Stimulated activated naive CD8-positive, alpha-beta T cell treated with anti-CD3 and anti-CD28 coated beads, Interleukin-15, amount 100 ng/mL, for 72 hours (primary cell): ENCODE results near the gene ACACA.

Source experiments
- ATAC-seq: fragments of 150-1000 bp; cut with Tn5 transposase; 2 replicates; pipeline ENCODE4 v1.10.0; 2021; ENCODE audit warnings: mild to moderate bottlenecking, moderate library complexity
- DNase-seq, 2 donors: peaks; one replicate each; pipeline ENCODE4 v3.0.0; 2021 to 2022
- H3K27ac Mint-ChIP-seq, 2 donors: one replicate each; pipeline ENCODE4 v1.8.0; 2022; ENCODE audit warnings: mild to moderate bottlenecking in 2 of 2, mixed read lengths in 2 of 2, moderate library complexity in 2 of 2
- H3K27me3 Mint-ChIP-seq: one replicate; pipeline ENCODE4 v1.8.0; 2022; ENCODE audit warnings: mixed read lengths
- H3K4me1 Mint-ChIP-seq: one replicate; pipeline ENCODE4 v1.8.0; 2022; ENCODE audit warnings: mild to moderate bottlenecking, mixed read lengths
- H3K4me3 Mint-ChIP-seq, 2 donors: one replicate each; pipeline ENCODE4 v1.8.0; 2022; ENCODE audit warnings: mild to moderate bottlenecking in 2 of 2, mixed read lengths in 2 of 2, moderate library complexity in 1 of 2
- H3K9me3 Mint-ChIP-seq, 2 donors: one replicate each; pipeline ENCODE4 v1.8.0; 2022; ENCODE audit warnings: mixed read lengths in 2 of 2

Gene ACACA

GRCh38 chr17:37137070-37137610 is 269.5 kb downstream of the ACACA start:
- ATAC-seq (no peak), DNase-seq (no peak)
- Mint-ChIP-seq H3K27ac (no peak overlapping the region), H3K27me3 (no peaks in the 10 kb centered on the region), H3K9me3 (no peaks in the 10 kb centered on the region), H3K4me1 (no peaks in the 10 kb centered on the region), H3K4me3 (no peak overlapping the region)

GRCh38 chr17:37135576-37135975 is 271.1 kb downstream of the ACACA start:
- ATAC-seq (no peak), DNase-seq (no peak)
- no peak overlapping the region for H3K4me3 Mint-ChIP-seq
- H3K27ac Mint-ChIP-seq, result no peak overlapping the region
- no peaks in the 10 kb centered on the region for H3K4me1 Mint-ChIP-seq
- no peaks in the 10 kb centered on the region for H3K9me3 Mint-ChIP-seq
- no peaks in the 10 kb centered on the region for H3K27me3 Mint-ChIP-seq

- Mint-ChIP-seq H3K27me3 (no peaks in the 10 kb centered on the region), H3K4me3 (no peak overlapping the region), H3K27ac (no peak overlapping the region), H3K4me1 (no peaks in the 10 kb centered on the region), H3K9me3 (no peaks in the 10 kb centered on the region)
- ATAC-seq (no peak), DNase-seq (no peak)
Measured at GRCh38 chr17:37134050-37134449, 272.6 kb downstream of the ACACA start.

- H3K9me3 Mint-ChIP-seq, result no peaks in the 10 kb centered on the region
- no peak for DNase-seq
- no peak overlapping the region for H3K27ac Mint-ChIP-seq
- H3K4me1 Mint-ChIP-seq, result no peaks in the 10 kb centered on the region
- ATAC-seq, result no peak
- no peak overlapping the region for H3K4me3 Mint-ChIP-seq
- H3K27me3 Mint-ChIP-seq, result no peaks in the 10 kb centered on the region
Measured at GRCh38 chr17:37133136-37133535, 273.5 kb downstream of the ACACA start.

GRCh38 chr17:37131669-37132611 is 274.7 kb downstream of the ACACA start:
- no peak for DNase-seq
- Mint-ChIP-seq H3K4me3 (no peak overlapping the region), H3K27me3 (no peaks in the 10 kb centered on the region), H3K4me1 (no peaks in the 10 kb centered on the region), H3K27ac (no peak overlapping the region), H3K9me3 (no peaks in the 10 kb centered on the region)
- ATAC-seq, result no peak

GRCh38 chr17:37130984-37131446 is 275.6 kb downstream of the ACACA start:
- H3K9me3 Mint-ChIP-seq, result no peaks in the 10 kb centered on the region
- no peaks in the 10 kb centered on the region for H3K27me3 Mint-ChIP-seq
- no peak overlapping the region for H3K4me3 Mint-ChIP-seq
- no peak overlapping the region for H3K27ac Mint-ChIP-seq
- no peak for ATAC-seq
- no peaks in the 10 kb centered on the region for H3K4me1 Mint-ChIP-seq
- no peak for DNase-seq

GRCh38 chr17:37124821-37125173 is 281.8 kb downstream of the ACACA start:
- Mint-ChIP-seq H3K4me3 (no peak overlapping the region), H3K27me3 (no peaks in the 10 kb centered on the region), H3K4me1 (no peaks in the 10 kb centered on the region), H3K9me3 (no peaks in the 10 kb centered on the region), H3K27ac (peak overlapping the region in 1 of 2 donors; percentile 55)
- no peak for DNase-seq
- ATAC-seq, result no peak

GRCh38 chr17:37123941-37124820 is 282.5 kb downstream of the ACACA start:
- no peaks in the 10 kb centered on the region for H3K4me1 Mint-ChIP-seq
- no peak overlapping the region for H3K4me3 Mint-ChIP-seq
- no peak for DNase-seq
- no peaks in the 10 kb centered on the region for H3K27me3 Mint-ChIP-seq
- no peaks in the 10 kb centered on the region for H3K9me3 Mint-ChIP-seq
- peak overlapping the region in 1 of 2 donors; percentile 55 for H3K27ac Mint-ChIP-seq
- ATAC-seq, result no peak

- H3K4me3 Mint-ChIP-seq, result no peak overlapping the region
Measured at GRCh38 chr17:37123386-37123785, 283.2 kb downstream of the ACACA start.

GRCh38 chr17:37121616-37122015 is 285.0 kb downstream of the ACACA start:
- Mint-ChIP-seq H3K9me3 (no peaks in the 10 kb centered on the region), H3K27ac (no peak overlapping the region), H3K4me1 (no peaks in the 10 kb centered on the region), H3K4me3 (no peak overlapping the region), H3K27me3 (no peaks in the 10 kb centered on the region)
- no peak for ATAC-seq
- DNase-seq, result no peak

More at GRCh38 chr17:37123386-37123785, 283.2 kb downstream of the ACACA start:
- no peak overlapping the region for H3K27ac Mint-ChIP-seq
- H3K4me1 Mint-ChIP-seq, result no peaks in the 10 kb centered on the region
- no peaks in the 10 kb centered on the region for H3K9me3 Mint-ChIP-seq
- ATAC-seq (no peak), DNase-seq (no peak)
- H3K27me3 Mint-ChIP-seq, result no peaks in the 10 kb centered on the region

- DNase-seq, result no peak
- H3K27me3 Mint-ChIP-seq, result no peaks in the 10 kb centered on the region
- H3K9me3 Mint-ChIP-seq, result no peaks in the 10 kb centered on the region
- no peak overlapping the region for H3K4me3 Mint-ChIP-seq
- no peak for ATAC-seq
- H3K27ac Mint-ChIP-seq, result no peak overlapping the region
- no peaks in the 10 kb centered on the region for H3K4me1 Mint-ChIP-seq
Measured at GRCh38 chr17:37118366-37119137, 288.1 kb downstream of the ACACA start.

- Mint-ChIP-seq H3K9me3 (no peaks in the 10 kb centered on the region), H3K4me1 (no peaks in the 10 kb centered on the region), H3K4me3 (no peak overlapping the region), H3K27ac (peak overlapping the region; percentile 5 to 12), H3K27me3 (no peaks in the 10 kb centered on the region)
- ATAC-seq, result no peak
- no peak for DNase-seq
Measured at GRCh38 chr17:37117373-37118142, 289.1 kb downstream of the ACACA start.

- H3K4me3 Mint-ChIP-seq, result no peak overlapping the region
- no peaks in the 10 kb centered on the region for H3K27me3 Mint-ChIP-seq
- H3K27ac Mint-ChIP-seq, result peak overlapping the region in 1 of 2 donors; percentile 56
- DNase-seq (no peak), ATAC-seq (no peak)
- H3K4me1 Mint-ChIP-seq, result no peaks in the 10 kb centered on the region
- H3K9me3 Mint-ChIP-seq, result no peaks in the 10 kb centered on the region
Measured at GRCh38 chr17:37116671-37117185, 289.9 kb downstream of the ACACA start.

GRCh38 chr17:37111329-37111728 is 295.3 kb downstream of the ACACA start:
- no peaks in the 10 kb centered on the region for H3K4me1 Mint-ChIP-seq
- no peak for ATAC-seq
- H3K27me3 Mint-ChIP-seq, result no peaks in the 10 kb centered on the region
- DNase-seq, result no peak
- H3K4me3 Mint-ChIP-seq, result no peak overlapping the region
- no peaks in the 10 kb centered on the region for H3K9me3 Mint-ChIP-seq
- no peak overlapping the region for H3K27ac Mint-ChIP-seq
